WTC11 (cell line): ENCODE data around the gene UHRF1.

Experiments
- CTCF ChIP-seq: fragments of 200-600 bp; IDR thresholded peaks from 2 replicates; pipeline ENCODE4 v1.8.0; 2022; ENCODE audit warnings: antibody characterized with exemption
- JUN ChIP-seq: sonication (generic); formaldehyde crosslinking; IDR thresholded peaks from 2 replicates; pipeline ENCODE4 v1.8.0; 2023; ENCODE audit warnings: mild to moderate bottlenecking, missing genetic modification reagents
- PRDM15 ChIP-seq: sonication (generic); formaldehyde crosslinking; IDR thresholded peaks from 2 replicates; pipeline ENCODE4 v1.8.0; 2022; ENCODE audit warnings: missing genetic modification reagents
- TEAD4 ChIP-seq: sonication (generic); formaldehyde crosslinking; IDR thresholded peaks from 2 replicates; pipeline ENCODE4 v1.8.0; 2022; ENCODE audit warnings: mild to moderate bottlenecking, missing genetic modification reagents
- TF ChIP-seq, protein P1 (sequence below): sonication (generic); formaldehyde crosslinking; IDR thresholded peaks from 2 replicates; pipeline ENCODE4 v1.8.0; 2022; ENCODE audit warnings: mild to moderate bottlenecking, missing genetic modification reagents

DNA sequence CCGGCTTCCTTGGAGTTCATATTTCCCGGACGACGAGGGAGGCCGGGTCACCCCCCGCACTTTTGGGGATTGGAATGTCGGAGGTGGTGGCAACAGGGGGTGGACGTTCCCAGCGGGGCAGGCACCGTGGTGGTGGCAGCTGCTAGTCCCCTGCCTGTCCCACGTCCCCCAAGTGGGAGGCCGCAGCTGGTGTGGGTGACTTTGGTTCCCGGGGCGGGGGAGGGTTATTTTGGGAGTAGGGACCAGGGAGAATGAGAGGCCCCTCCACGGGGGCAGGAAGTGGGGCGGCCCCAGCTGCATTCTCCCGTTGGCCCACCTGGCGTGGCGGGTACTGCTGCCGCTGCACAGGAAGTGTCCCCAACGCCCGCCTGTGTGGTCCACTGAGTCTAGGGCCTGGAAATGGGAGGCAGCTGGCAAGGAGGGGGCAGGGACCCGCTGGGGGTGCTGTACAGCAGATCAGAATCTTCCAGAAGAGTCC lies 30.8 kb upstream of the UHRF1 start:
- no peak for TF ChIP-seq CTCF
- TF ChIP-seq, protein P1, sequence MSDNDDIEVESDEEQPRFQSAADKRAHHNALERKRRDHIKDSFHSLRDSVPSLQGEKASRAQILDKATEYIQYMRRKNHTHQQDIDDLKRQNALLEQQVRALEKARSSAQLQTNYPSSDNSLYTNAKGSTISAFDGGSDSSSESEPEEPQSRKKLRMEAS (CRISPR knock-in tag): no peak
- no peak for TF ChIP-seq TEAD4 (CRISPR knock-in tag)
- TF ChIP-seq JUN (CRISPR knock-in tag): no peak
- TF ChIP-seq PRDM15 (CRISPR knock-in tag): no peak
